ENCODE results near the gene MEAK7. TPM values are rescaled to one million over a fixed set of nuclear protein-coding genes. Genes with fewer than 3 reads are reported as not detected.

The MEAK7 gene
- total RNA-seq, 4 donors from 2014 or later: 9.2 to 15.9 (median 14.3) TPM

- DNase-seq (ENCODE audit: low spot score in 2 of 2): no peak
- no peaks in the 10 kb centered on the region for H3K9me3 ChIP-seq
- no peak for TF ChIP-seq POLR2A (IDR thresholded peaks at IDR 0.05)
- TF ChIP-seq, protein P1, sequence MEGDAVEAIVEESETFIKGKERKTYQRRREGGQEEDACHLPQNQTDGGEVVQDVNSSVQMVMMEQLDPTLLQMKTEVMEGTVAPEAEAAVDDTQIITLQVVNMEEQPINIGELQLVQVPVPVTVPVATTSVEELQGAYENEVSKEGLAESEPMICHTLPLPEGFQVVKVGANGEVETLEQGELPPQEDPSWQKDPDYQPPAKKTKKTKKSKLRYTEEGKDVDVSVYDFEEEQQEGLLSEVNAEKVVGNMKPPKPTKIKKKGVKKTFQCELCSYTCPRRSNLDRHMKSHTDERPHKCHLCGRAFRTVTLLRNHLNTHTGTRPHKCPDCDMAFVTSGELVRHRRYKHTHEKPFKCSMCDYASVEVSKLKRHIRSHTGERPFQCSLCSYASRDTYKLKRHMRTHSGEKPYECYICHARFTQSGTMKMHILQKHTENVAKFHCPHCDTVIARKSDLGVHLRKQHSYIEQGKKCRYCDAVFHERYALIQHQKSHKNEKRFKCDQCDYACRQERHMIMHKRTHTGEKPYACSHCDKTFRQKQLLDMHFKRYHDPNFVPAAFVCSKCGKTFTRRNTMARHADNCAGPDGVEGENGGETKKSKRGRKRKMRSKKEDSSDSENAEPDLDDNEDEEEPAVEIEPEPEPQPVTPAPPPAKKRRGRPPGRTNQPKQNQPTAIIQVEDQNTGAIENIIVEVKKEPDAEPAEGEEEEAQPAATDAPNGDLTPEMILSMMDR (IDR thresholded peaks at IDR 0.05): no peak
- TF ChIP-seq EP300 (IDR thresholded peaks at IDR 0.05): no peak
- H3K4me3 ChIP-seq: no peak overlapping the region
- no peak overlapping the region for H3K27ac ChIP-seq
- H3K27me3 ChIP-seq: no peaks in the 10 kb centered on the region
- H3K36me3 ChIP-seq: peaks cover 0 to 90% (median 2%) of the 10 kb centered on the region in 3 donors
- peaks cover 0 to 16% (median 0%) of the 10 kb centered on the region in 4 donors for H3K4me1 ChIP-seq
- WGBS, 2 donors: 88 to 90% methylated on average over 19 of the region's 19 CpGs
Observed at GRCh38 chr16:84483882-84484565, 20.4 kb downstream of the MEAK7 start.

DNA sequence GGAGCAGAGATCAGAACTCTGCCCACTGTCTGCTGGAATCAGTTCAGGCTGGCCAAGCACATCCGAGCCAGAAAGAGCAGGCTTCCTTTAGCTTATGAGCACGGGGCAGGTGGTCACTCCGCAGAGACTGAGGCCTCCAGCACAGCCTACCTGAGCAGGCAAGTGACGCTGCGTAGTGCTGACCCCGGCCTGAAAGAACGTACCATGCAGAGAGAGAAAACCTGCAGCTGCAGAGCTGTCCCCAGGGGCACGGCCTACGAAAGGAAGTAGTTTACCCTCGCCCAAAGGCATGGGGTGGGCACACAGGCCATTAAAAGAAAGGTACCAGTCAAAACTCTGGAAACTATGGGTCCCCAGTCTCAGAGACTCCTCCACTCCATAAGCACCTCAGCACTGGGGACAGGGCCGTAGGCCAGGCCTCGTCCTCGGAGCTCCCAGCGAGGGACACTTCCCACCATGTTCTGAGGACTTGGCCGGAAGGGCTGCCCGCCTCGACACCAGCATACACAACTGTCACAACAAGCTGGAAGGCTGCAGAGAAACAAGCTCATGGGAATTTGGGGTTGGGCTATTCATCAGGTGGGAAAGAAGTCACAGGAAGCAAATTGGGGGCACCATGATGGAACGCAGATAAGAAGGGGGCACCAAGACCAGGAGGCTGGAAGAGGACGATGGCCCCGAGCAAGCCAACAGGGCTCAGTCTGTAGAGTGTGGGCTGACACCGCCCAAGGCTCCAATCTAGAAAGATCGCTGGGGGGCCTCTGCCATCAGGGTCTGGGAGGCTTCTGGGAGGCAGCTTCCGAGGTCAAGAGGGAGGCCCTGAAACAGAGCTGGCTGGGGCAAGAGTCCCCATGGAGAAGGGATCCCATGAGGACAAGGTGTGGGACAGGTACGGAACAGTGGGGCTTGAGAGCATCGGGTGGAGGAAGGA is 21.2 kb downstream of the MEAK7 start:
- H3K36me3 ChIP-seq: peaks cover 0 to 89% (median 0%) of the 10 kb centered on the region in 3 donors
- WGBS, 2 donors: 88 to 93% methylated on average over 17 to 25 of the region's 25 CpGs
- H3K27ac ChIP-seq: no peak overlapping the region
- H3K4me1 ChIP-seq: peaks cover 0 to 16% (median 0%) of the 10 kb centered on the region in 4 donors
- H3K9me3 ChIP-seq: no peaks in the 10 kb centered on the region
- no peak overlapping the region for H3K4me3 ChIP-seq
- TF ChIP-seq, protein P1 (IDR thresholded peaks at IDR 0.05): no peak
- no peak for TF ChIP-seq EP300 (IDR thresholded peaks at IDR 0.05)
- no peak for TF ChIP-seq POLR2A (IDR thresholded peaks at IDR 0.05)
- no peak for DNase-seq (ENCODE audit: low spot score in 2 of 2)
- no peaks in the 10 kb centered on the region for H3K27me3 ChIP-seq

DNA sequence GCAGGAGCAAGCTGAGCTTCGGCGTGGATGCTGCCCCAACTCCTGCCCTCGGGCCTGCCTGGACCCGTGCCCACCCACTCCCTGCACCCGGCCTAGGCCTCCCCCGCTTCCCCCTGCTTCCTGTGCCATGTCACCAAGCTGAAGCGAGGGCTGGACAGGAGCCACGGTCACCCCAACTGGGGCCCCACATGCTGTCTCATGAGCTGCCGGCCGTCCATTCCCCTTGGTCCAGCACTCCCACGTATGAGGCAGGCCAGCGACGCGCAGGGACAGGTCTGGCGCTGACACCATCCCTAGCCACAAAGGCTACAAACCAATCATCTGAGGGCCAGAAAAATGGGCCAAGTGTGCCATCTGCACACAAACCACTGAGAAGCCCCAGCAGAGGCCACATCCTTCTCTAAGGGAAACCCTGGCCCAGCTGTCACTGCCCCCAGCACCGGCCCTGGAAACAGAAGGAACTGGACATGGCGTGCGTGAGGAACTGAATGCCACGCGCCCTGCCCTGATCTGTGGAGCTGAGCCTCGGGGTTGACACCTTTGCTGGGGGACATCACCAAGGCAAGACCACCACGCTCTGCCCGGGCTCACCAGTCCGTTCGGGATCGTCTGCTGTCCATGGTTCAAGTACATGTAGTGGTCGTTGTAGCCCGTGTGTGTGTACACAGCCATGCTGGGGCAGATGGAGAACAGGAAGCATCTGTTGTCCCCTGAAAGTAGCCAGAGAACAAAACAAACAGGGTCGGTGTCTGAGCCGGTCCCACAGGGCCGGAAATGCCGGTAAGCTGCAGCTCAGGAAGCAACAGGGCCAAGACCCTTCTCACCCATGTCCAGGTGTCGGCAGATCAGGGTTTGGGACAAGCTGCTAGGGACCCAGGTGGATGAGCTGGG is 22.2 kb downstream of the MEAK7 start:
- peaks cover 0 to 16% (median 0%) of the 10 kb centered on the region in 4 donors for H3K4me1 ChIP-seq
- no peaks in the 10 kb centered on the region for H3K9me3 ChIP-seq
- DNase-seq (ENCODE audit: low spot score in 2 of 2): no peak
- 74 to 87% methylated on average over 26 to 32 of the region's 33 CpGs for WGBS, 2 donors
- no peak overlapping the region for H3K4me3 ChIP-seq
- TF ChIP-seq, protein P1 (IDR thresholded peaks at IDR 0.05): no peak
- no peak for TF ChIP-seq EP300 (IDR thresholded peaks at IDR 0.05)
- TF ChIP-seq POLR2A (IDR thresholded peaks at IDR 0.05): no peak
- H3K27ac ChIP-seq: peak overlapping the region in 1 of 4 donors; percentile 29
- peaks cover 0 to 91% (median 0%) of the 10 kb centered on the region in 3 donors for H3K36me3 ChIP-seq
- no peaks in the 10 kb centered on the region for H3K27me3 ChIP-seq

- no peaks in the 10 kb centered on the region for H3K9me3 ChIP-seq
- no peak overlapping the region for H3K27ac ChIP-seq
- WGBS, 2 donors: 84 to 95% methylated on average over 17 to 24 of the region's 26 CpGs
- peaks cover 0 to 16% (median 0%) of the 10 kb centered on the region in 4 donors for H3K4me1 ChIP-seq
- DNase-seq (ENCODE audit: low spot score in 2 of 2): no peak
- H3K36me3 ChIP-seq: peaks cover 0 to 90% (median 0%) of the 10 kb centered on the region in 3 donors
- TF ChIP-seq EP300 (IDR thresholded peaks at IDR 0.05) (no peak), POLR2A (IDR thresholded peaks at IDR 0.05) (no peak)
- TF ChIP-seq, protein P1 (IDR thresholded peaks at IDR 0.05): no peak
- no peak overlapping the region for H3K4me3 ChIP-seq
- no peaks in the 10 kb centered on the region for H3K27me3 ChIP-seq
Observed at GRCh38 chr16:84481051-84481735, 23.3 kb downstream of the MEAK7 start.
